ENCODE results near the gene ODF2. TPM values are rescaled to one million over a fixed set of nuclear protein-coding genes. Genes with fewer than 3 reads are reported as not detected.

Gene ODF2
- total and polyA plus RNA-seq, 2 experiments from 2014 or later = 17.5 to 26.9 TPM

DNA sequence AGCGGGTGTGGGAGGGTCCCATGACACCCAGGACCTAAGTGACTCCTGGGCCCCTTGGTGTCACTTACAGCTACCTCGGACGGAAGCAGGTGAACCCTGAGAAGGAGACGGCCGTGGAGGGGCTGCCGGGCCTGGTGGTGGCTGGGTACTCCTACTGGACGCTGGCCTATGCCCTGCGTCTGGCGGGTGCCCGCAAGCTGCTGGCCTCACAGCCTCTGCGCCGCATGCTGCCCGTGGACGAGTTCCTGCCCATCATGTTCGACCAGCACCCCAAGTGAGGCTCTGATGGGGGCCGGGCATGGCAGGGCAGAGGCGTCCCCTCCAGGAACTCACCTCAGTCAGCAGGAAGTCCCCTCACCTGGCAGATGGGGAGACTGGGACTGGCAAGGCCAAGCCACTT, 21.5 kb upstream of the ODF2 start:
- Mint-ChIP-seq H3K27me3 (ENCODE audit: insufficient read depth, low read depth, poor library complexity) (peaks cover 4% of the 10 kb centered on the region), H3K4me1 (peaks cover 2% of the 10 kb centered on the region; the same call in 1 of the 3 replicates), H3K27ac (no peak overlapping the region), H3K9me3 (no peaks in the 10 kb centered on the region), H3K36me3 (ENCODE audit: low read depth) (no peaks in the 10 kb centered on the region), H3K4me3 (no peak overlapping the region)
- Histone ChIP-seq H3K79me2 (replicated peaks; ENCODE audit: insufficient read depth) (no peaks in the 10 kb centered on the region), H2AFZ (no peak overlapping the region), H3K4me2 (no peak overlapping the region), H3K27ac (ENCODE audit: low read depth) (no peak overlapping the region), H3F3A (replicated peaks; ENCODE audit: low read depth) (0 out of 2 replicates have a peak, but pooled peaks cover 7% of the 10 kb centered on the region), H3K4me3 (no peak overlapping the region), H3K36me3 (ENCODE audit: insufficient read depth) (no peaks in the 10 kb centered on the region), H3K27me3 (ENCODE audit: insufficient read depth) (no peaks in the 10 kb centered on the region), H3K9me2 (ENCODE audit: insufficient read depth) (no peaks in the 10 kb centered on the region), H4K20me1 (replicated peaks; ENCODE audit: insufficient read depth) (no peaks in the 10 kb centered on the region), H3K4me1 (ENCODE audit: insufficient read depth) (0 out of 2 replicates have a peak, but pooled peaks cover 2% of the 10 kb centered on the region)
- ATAC-seq = no peak
- DNase-seq (ENCODE audit: low spot score) = no peak
- no peak for TF ChIP-seq CREB1 (CRISPR knock-in tag; IDR thresholded peaks at IDR 0.05; ENCODE audit: low read depth)

DNA sequence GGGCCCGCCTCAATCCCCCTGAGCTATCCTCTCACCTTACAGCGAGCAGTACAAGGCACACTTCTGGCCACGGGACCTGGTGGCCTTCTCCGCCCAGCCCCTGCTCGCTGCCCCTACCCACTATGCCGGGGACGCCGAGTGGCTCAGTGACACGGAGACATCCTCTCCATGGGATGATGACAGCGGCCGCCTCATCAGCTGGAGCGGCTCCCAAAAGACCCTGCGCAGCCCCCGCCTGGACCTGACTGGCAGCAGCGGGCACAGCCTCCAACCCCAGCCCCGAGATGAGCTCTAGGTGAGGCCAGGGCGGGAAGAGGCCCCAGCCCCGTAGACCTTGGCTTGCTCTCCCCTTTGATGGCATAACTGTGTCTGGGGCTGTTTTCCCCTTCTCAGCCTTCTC, 20.2 kb upstream of the ODF2 start:
- Histone ChIP-seq H3K4me2 (no peak overlapping the region), H3K27me3 (ENCODE audit: insufficient read depth) (no peaks in the 10 kb centered on the region), H3K79me2 (replicated peaks; ENCODE audit: insufficient read depth) (no peaks in the 10 kb centered on the region), H3K9me2 (ENCODE audit: insufficient read depth) (no peaks in the 10 kb centered on the region), H4K20me1 (replicated peaks; ENCODE audit: insufficient read depth) (no peaks in the 10 kb centered on the region), H3F3A (replicated peaks; ENCODE audit: low read depth) (0 out of 2 replicates have a peak, but pooled peaks cover 8% of the 10 kb centered on the region), H3K4me3 (no peak overlapping the region), H3K36me3 (ENCODE audit: insufficient read depth) (no peaks in the 10 kb centered on the region), H2AFZ (no peak overlapping the region), H3K27ac (ENCODE audit: low read depth) (no peak overlapping the region), H3K4me1 (ENCODE audit: insufficient read depth) (no peaks in the 10 kb centered on the region)
- H3K27ac Mint-ChIP-seq = no peak overlapping the region
- H3K4me3 Mint-ChIP-seq = no peak overlapping the region
- DNase-seq (ENCODE audit: low spot score) (no peak), ATAC-seq (no peak)
- no peaks in the 10 kb centered on the region for H3K9me3 Mint-ChIP-seq
- no peaks in the 10 kb centered on the region for H3K36me3 Mint-ChIP-seq (ENCODE audit: low read depth)
- TF ChIP-seq STAT1 (IDR thresholded peaks at IDR 0.05; ENCODE audit: unreplicated experiment) (no peak), ZNF114 (CRISPR knock-in tag; IDR thresholded peaks at IDR 0.05) (no peak), NANOG (IDR thresholded peaks at IDR 0.05; ENCODE audit: borderline replicate concordance) (no peak), EZH2phosphoT487 (IDR thresholded peaks at IDR 0.05; ENCODE audit: unreplicated experiment) (no peak), CREB1 (CRISPR knock-in tag; IDR thresholded peaks at IDR 0.05; ENCODE audit: low read depth) (no peak)
- TF ChIP-seq, protein P1, sequence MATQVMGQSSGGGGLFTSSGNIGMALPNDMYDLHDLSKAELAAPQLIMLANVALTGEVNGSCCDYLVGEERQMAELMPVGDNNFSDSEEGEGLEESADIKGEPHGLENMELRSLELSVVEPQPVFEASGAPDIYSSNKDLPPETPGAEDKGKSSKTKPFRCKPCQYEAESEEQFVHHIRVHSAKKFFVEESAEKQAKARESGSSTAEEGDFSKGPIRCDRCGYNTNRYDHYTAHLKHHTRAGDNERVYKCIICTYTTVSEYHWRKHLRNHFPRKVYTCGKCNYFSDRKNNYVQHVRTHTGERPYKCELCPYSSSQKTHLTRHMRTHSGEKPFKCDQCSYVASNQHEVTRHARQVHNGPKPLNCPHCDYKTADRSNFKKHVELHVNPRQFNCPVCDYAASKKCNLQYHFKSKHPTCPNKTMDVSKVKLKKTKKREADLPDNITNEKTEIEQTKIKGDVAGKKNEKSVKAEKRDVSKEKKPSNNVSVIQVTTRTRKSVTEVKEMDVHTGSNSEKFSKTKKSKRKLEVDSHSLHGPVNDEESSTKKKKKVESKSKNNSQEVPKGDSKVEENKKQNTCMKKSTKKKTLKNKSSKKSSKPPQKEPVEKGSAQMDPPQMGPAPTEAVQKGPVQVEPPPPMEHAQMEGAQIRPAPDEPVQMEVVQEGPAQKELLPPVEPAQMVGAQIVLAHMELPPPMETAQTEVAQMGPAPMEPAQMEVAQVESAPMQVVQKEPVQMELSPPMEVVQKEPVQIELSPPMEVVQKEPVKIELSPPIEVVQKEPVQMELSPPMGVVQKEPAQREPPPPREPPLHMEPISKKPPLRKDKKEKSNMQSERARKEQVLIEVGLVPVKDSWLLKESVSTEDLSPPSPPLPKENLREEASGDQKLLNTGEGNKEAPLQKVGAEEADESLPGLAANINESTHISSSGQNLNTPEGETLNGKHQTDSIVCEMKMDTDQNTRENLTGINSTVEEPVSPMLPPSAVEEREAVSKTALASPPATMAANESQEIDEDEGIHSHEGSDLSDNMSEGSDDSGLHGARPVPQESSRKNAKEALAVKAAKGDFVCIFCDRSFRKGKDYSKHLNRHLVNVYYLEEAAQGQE (IDR thresholded peaks at IDR 0.05; ENCODE audit: unreplicated experiment) = no peak
- TF ChIP-seq, protein P2, sequence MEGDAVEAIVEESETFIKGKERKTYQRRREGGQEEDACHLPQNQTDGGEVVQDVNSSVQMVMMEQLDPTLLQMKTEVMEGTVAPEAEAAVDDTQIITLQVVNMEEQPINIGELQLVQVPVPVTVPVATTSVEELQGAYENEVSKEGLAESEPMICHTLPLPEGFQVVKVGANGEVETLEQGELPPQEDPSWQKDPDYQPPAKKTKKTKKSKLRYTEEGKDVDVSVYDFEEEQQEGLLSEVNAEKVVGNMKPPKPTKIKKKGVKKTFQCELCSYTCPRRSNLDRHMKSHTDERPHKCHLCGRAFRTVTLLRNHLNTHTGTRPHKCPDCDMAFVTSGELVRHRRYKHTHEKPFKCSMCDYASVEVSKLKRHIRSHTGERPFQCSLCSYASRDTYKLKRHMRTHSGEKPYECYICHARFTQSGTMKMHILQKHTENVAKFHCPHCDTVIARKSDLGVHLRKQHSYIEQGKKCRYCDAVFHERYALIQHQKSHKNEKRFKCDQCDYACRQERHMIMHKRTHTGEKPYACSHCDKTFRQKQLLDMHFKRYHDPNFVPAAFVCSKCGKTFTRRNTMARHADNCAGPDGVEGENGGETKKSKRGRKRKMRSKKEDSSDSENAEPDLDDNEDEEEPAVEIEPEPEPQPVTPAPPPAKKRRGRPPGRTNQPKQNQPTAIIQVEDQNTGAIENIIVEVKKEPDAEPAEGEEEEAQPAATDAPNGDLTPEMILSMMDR (conservative IDR thresholded peaks at IDR 0.05; ENCODE audit: low read depth in 2 of 2) = no peak
- H3K27me3 Mint-ChIP-seq (ENCODE audit: insufficient read depth, low read depth, poor library complexity) = peaks cover 4% of the 10 kb centered on the region
- peaks cover 3% of the 10 kb centered on the region; the same call in 1 of the 3 replicates for H3K4me1 Mint-ChIP-seq

All from GM23338 (cell line).